HG02610 (cell line): ENCODE measurements around the gene REPIN1.
"Not testable (repeated sequence)": the region's sequence is repeated elsewhere in the genome, so short reads cannot be mapped to it uniquely, and the experiment has no call there.

ENCODE experiments used
- ATAC-seq: cut with Tn5 transposase; IDR thresholded peaks from one replicate; pipeline ENCODE4 v1.9.1; 2021; ENCODE audit warnings: mild to moderate bottlenecking, moderate library complexity; ENCODE audit not compliant: unreplicated experiment

The REPIN1 gene

DNA sequence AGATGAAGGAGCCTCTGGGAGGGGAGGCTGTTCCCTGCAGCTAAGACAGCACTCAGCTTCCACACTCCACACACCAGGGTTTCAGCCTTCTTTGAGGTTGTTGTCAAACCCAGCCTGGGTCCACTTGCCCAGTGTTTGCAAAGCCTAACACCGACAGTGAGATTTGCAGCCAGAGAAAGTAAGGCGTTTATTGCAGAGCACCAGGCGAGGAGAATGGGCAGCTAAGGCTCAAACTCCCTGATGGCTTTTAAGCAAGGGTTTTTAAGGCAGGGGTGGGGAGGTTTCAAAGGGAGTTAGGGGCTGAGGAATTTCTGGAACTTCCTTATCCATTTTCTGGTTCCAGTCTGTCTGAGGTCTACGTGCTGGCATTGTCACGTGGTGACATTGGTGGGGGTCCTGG, 5.8 kb downstream of the REPIN1 start:
- ATAC-seq, result no peak

GRCh38 chr7:150375662-150376521, 7.3 kb downstream of the REPIN1 start:
- no peak for ATAC-seq

DNA sequence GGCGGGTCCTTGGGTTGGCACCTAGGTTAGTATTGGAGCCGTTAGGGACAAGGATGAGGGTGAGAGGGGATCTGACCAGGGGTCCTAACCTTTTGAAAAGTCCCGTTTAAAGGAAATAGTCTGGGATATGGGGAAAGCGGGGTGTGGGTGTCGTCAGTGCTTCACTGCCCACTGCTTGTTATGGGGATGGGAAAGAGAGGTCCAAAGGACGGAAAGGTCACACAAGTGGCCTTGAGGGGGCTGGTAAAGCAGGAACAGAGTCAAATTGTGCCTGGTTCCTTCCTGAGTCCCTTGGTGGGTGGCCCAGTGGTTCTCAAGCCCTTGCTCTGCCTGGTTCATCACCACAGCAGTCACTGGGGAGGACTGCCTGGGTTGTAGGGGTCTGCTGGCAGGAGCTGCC, 7.9 kb downstream of the REPIN1 start:
- no peak for ATAC-seq

DNA sequence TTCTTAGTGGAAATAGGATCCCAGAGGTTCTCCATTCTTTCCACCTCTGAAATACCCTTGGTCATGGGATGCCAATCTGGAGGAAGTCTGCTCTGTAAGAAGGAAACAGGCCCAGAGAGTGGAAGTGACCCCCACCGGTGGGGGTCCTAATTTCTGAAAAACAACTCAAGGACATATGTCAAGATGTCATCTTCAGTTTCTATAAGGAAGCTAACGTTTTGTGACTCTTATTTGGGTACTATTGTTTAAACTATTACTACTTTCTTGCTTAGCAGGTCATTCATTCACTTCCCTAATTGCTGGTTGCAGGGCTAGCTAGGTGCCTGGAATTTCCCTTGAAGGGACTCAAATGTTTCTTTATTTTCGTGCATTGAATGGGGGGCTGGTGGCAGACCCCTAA, 8.6 kb downstream of the REPIN1 start:
- ATAC-seq, result no peak

DNA sequence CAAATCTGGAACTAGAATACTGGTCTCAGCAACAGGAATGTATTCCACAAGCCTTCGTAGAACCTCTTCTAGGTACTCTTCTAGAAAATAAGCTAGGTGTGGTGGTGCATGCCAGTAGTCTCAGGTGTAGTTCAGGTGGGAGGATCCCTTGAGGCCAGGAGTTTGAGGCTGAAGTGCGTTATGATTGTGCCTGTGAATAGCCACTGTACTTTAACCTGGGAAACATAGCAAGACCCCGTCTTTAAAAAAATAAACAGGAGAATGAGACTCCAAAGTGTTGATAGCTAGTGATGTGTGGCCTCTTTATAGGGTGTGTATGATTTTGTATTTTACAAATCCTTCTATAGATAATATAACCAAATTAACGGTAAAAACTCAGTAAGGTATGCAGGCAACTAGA, 9.0 kb downstream of the REPIN1 start:
- ATAC-seq, result no peak

GRCh38 chr7:150378115-150378852, 9.7 kb downstream of the REPIN1 start:
- ATAC-seq, result no peak

GRCh38 chr7:150378853-150379440, 10.3 kb downstream of the REPIN1 start, which contains the start of gene ZNF775:
Gene ZNF775 (plus strand): TSS chr7:150379330. CDS start chr7:150388471, 9,141 bp downstream.
- peak; percentile 89 for ATAC-seq

DNA sequence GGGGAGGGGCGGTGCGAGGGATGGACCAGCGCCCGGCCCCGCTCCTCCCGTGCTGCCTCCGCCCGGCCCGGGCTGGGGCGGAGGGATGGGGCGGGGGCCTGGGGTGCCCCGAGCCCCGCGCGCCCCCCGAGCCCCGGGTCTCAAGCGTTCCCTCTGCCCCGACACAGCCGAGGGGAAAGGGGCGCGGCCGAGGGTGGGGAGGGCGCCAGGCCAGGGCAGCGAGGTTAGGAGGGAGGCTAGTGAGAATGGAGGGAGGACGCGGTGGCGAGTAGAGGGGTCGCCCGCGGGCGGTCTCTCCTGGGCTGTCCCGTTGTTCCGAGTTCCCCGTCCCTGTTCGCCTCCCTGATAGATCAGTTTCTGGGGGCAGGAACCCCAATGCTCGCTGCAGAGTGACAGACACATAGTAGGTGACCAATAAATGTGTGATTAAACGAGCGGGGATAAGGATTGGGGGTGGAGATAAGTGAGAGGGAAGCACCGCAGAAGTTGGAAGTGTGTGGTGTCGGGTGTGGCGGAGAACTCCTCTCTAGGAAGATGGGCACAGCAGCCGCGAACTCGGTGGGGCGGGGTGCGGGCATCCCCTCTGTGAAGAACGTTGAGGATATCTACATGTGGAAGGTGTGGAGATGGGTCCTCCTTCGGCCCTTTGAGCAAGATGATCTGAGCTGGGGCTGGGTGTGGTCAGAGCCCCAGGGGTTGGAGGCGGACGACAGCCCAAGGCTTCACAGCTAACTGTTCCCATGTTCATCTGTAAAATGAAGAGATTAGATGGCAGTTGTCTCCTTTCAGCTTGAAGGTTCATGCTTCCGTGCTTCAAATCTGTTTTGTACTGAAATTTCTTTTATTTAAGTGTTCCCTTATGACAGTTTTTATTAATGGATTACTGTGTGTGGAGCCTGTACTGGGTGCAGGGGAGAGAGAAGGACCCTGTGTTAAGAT, 11.1 kb downstream of the REPIN1 start:
- no peak for ATAC-seq

DNA sequence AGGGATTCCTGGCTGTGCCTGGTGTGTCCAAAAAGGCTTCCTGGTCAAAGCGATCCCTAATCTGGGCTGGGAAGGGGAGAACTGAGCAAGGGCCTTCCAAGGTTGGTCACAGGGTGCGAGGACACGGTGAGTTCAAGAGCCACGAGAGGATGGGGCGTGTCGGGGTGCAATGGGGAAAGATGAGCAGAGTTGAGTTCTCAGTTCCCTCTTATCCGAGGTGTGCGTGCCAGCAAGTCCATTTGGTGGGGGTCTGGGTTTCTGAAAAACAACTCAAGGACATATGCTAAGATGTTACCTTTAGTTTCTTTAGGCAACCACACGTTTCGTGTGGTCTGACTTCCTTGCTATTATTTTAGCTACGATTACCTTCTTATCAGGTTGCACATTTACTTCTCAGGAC, 11.8 kb downstream of the REPIN1 start:
- ATAC-seq, result no peak

DNA sequence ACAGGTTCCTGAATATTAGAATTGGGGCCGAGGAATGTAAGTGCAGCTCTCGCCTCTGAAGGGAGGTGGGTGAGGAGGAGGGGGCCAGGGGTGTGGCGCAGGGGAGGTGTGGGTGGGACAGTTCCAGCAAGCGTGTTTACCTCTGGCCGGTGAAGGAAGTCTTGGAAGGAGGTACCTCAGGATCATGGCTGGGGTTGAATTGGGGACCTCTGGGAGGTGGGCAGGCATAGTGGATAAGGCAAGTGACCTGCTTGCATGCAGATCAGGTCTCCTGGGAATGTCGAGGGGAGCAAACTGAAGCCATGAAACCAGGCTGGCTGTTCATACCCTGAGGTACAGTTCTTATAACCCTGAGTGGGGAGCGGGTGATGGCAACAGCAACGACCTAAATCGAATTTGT, 12.5 kb downstream of the REPIN1 start:
- ATAC-seq, result no peak

DNA sequence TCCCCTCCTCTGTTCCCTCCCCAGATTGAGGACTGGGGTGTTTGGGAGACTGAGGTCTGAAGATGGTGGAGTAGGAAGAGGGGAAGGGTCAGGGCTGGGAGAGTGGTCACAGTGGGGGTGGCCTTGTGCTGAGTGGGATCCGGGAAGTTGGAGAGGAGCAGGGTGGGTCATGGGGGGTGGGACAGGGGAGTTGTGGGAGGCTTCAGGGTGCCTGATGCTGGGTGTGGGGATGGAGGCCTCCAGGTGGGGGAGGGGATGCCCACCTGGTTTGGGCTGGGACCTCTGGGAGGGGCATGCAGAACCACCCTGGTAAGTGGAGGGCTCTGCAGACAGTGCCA, 13.1 kb downstream of the REPIN1 start:
- ATAC-seq, result no peak

DNA sequence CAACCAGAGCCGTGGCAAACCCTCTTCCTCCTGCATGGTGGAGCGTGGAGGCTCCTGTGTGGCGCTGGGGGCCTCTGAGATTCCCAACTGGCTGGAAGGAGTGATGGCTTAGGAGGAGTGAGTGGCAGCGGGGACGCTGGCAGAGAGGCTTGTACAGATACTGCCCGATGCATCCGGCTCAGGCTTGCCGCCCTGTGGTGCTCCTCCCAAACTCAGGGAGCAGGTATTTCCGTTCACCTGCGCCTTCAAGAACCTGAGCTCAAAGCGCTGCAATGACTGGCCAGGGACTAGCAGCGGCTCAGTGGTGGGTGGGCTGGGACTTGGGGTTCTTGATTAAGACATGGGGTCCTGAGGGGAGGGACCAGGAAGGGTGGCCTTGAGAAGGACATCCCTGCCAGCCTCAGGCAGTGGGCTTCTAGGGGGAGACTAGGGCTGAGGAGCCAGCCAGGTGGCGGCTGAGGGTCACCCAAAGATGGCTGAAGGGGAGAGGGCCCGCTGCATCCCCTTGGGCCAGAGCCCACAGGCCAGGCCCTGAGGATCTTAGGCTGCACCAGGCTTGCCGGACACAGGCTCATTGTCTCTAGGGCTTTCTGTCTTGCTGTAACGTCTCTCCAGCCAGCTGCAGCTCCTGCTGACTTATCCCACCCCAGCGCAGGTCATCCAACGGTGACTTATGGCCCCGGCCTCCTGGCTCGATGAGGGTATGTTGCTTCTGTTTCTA, 13.7 kb downstream of the REPIN1 start:
- no peak for ATAC-seq

- no peak for ATAC-seq
These were observed 14.2 kb downstream of the REPIN1 start for GRCh38 chr7:150382844-150383225.

GRCh38 chr7:150383710-150384397, 15.2 kb downstream of the REPIN1 start:
- no peak for ATAC-seq

- ATAC-seq, result no peak
These were observed 16.0 kb downstream of the REPIN1 start for GRCh38 chr7:150384406-150385301.

GRCh38 chr7:150385302-150385723, 16.7 kb downstream of the REPIN1 start:
- no peak for ATAC-seq

DNA sequence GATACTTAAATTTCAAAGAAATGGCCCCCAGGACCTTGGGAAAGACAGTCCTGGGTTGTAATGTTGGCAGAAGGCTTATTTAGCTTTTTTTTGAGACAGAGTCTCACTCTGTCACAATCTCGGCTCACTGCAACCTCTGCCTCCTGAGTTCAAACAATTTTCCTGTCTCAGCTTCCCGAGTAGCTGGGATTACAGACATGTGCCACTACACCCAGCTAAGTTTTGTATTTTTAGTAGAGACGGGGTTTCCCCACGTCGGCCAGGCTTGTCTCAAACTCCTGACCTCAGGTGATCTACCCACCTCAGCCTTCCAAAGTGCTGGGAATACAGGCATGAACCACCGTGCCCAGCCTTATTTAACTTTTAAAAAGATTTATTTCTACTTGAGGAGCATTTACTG, 17.3 kb downstream of the REPIN1 start:
- not testable (repeated sequence) for ATAC-seq

GRCh38 chr7:150388306-150388705, 19.7 kb downstream of the REPIN1 start:
- no peak for ATAC-seq
